HG02763 (cell line): ENCODE data around the gene LAP3.
"Not testable (repeated sequence)": the region's sequence is repeated elsewhere in the genome, so short reads cannot be mapped to it uniquely, and the experiment has no call there.

Experiments
- ATAC-seq: cut with Tn5 transposase; IDR thresholded peaks from one replicate; pipeline ENCODE4 v1.9.1; 2021; ENCODE audit warnings: mild to moderate bottlenecking, moderate library complexity; ENCODE audit not compliant: unreplicated experiment

Gene LAP3

GRCh38 chr4:17561195-17561909, 15.6 kb upstream of the LAP3 start:
- ATAC-seq = no peak

- ATAC-seq = no peak
Observed at GRCh38 chr4:17562157-17562556, 14.8 kb upstream of the LAP3 start.

- ATAC-seq = no peak
Observed at GRCh38 chr4:17565846-17566245, 11.2 kb upstream of the LAP3 start.

- ATAC-seq = no peak
Observed at GRCh38 chr4:17567271-17567670, 9.7 kb upstream of the LAP3 start.

- no peak for ATAC-seq
Observed at GRCh38 chr4:17574206-17574605, 2.8 kb upstream of the LAP3 start.

- ATAC-seq = not testable (repeated sequence)
Observed at GRCh38 chr4:17575177-17575576, 1.8 kb upstream of the LAP3 start.

- ATAC-seq = peak; percentile 7
Observed at GRCh38 chr4:17577665-17578481, 875 bp downstream of the LAP3 start.

GRCh38 chr4:17578482-17578891, 1.5 kb downstream of the LAP3 start:
- peak; percentile 30 for ATAC-seq

GRCh38 chr4:17580969-17581368, 4.0 kb downstream of the LAP3 start:
- no peak for ATAC-seq

- ATAC-seq = no peak
Observed at GRCh38 chr4:17583276-17583675, 6.3 kb downstream of the LAP3 start.

GRCh38 chr4:17583941-17584340, 6.9 kb downstream of the LAP3 start:
- ATAC-seq = no peak

- no peak for ATAC-seq
Observed at GRCh38 chr4:17584521-17585213, 7.7 kb downstream of the LAP3 start.

- no peak for ATAC-seq
Observed at GRCh38 chr4:17587094-17587822, 10.3 kb downstream of the LAP3 start.

- ATAC-seq = no peak
Observed at GRCh38 chr4:17589355-17589754, 12.4 kb downstream of the LAP3 start.

- ATAC-seq = peak; percentile 84
Observed at GRCh38 chr4:17595471-17596005, 18.5 kb downstream of the LAP3 start.

- no peak for ATAC-seq
Observed at GRCh38 chr4:17597517-17597916, 20.5 kb downstream of the LAP3 start.

GRCh38 chr4:17599826-17600225, 22.8 kb downstream of the LAP3 start:
- no peak for ATAC-seq

- no peak for ATAC-seq
Observed at GRCh38 chr4:17605236-17605635, 28.2 kb downstream of the LAP3 start.

- peak; percentile 53 for ATAC-seq
Observed at GRCh38 chr4:17613761-17614415, 36.9 kb downstream of the LAP3 start.
